DOHH2 (cell line): ENCODE data around the gene PIGR.

Experiments used
- CTCF ChIP-seq: fragments of 200-600 bp; sonication (generic); IDR thresholded peaks from one replicate; pipeline ENCODE4 v1.5.1; 2014; ENCODE audit warnings: antibody characterized with exemption, mild to moderate bottlenecking, low read depth, low read length; ENCODE audit not compliant: poor library complexity, severe bottlenecking
- EZH2phosphoT487 ChIP-seq: fragments of 200-600 bp; sonication (generic); IDR thresholded peaks from 2 replicates; pipeline ENCODE4 v1.6.1; 2017; ENCODE audit warnings: borderline replicate concordance, mild to moderate bottlenecking, antibody characterized with exemption, low read length, moderate library complexity, mixed read lengths

DNA sequence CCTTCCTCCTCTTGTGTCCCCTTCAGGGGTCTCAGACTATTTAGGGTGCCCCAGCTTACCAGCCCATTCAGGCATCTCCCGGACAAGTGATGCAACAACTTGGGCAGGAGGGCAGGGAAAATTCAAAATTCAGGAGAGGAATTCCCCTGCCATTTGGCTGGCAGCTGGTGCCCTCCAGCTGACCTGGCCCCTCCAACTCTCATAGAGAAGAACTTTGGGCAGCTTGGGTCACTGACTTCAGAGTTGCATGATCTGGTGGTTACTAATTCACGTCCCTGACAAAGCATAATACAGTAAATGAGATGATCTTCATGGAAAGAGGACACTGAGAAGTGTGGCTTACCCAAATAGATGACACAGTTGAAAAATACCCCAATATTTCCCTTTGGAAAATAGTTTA, 24.2 kb upstream of the PIGR start, which contains the start of gene FCAMR:
- TF ChIP-seq EZH2phosphoT487 (no peak), CTCF (no peak)
